H1 (cell line): ENCODE data around the gene RAB36. TPM values are rescaled to one million over a fixed set of nuclear protein-coding genes. Genes with fewer than 3 reads are reported as not detected.

Source experiments
- EGR1 ChIP-seq: IDR thresholded peaks from 2 replicates; pipeline ENCODE4 v1.6.1; 2011; ENCODE audit warnings: low read depth, low read length, borderline replicate concordance
- HDAC6 ChIP-seq: IDR thresholded peaks from one replicate; pipeline ENCODE4 v1.7.1; 2012; ENCODE audit warnings: low read depth, mild to moderate bottlenecking, inconsistent platforms, low read length, moderate library complexity
- MAFK ChIP-seq: IDR thresholded peaks from 2 replicates; pipeline ENCODE4 v1.6.1; 2012; ENCODE audit warnings: low read depth, mild to moderate bottlenecking, improper control_type of control experiment, low read length
- polyA plus RNA-seq, 7 experiments: library from polyadenylated mRNA; depleted of rRNA in 3 of 7; stranded (reverse) in 5 of 7; unstranded in 2 of 7; fragments of >200 nt in 5 of 7; fragments of 200-250 nt in 2 of 7; gene quantifications; 1 replicate in 5 of 7; 2 replicates in 1 of 7; 4 replicates in 1 of 7; pipeline versions ENCODE4 v1.2.1 to v1.2.3, GENCODE V29; 2011 to 2013; ENCODE audit warnings: missing spikeins in 2 of 7, mixed read lengths in 2 of 7
- total RNA-seq: library from RNA; stranded (reverse); fragmentation: NEBNext Ultra II Directional; extraction: Animal tissue kit (Norgen Biotek cat#: 25700); gene quantifications from 2 replicates; pipeline ENCODE4 v1.2.1, GENCODE V29; 2021

The RAB36 gene
- total and polyA plus RNA-seq, 2 of the 8 experiments (the other 6 are each of a cell fraction or from before 2014, with no cell fraction given) = 1.0 to 1.5 TPM

DNA sequence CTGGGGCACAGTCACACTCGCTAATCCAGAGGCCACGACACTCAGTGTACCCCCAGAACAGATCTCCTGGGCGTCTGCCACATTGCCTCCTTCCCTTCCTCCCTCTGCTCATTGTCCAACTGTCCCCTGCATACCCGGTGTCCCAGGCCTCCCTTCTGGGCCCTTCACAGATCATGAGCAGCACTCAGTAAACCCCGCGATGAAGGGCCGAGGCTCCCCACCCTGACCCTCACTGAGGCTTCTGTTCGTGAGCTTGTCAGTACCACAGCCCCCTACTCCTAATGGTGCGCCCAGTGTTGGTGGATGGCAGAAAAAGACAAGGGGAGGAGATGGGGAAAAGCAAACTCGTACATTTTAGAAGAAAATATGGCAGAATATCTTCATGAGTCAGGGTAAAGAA lies 16.1 kb upstream of the RAB36 start (continued):
- TF ChIP-seq HDAC6 (no peak), MAFK (no peak), EGR1 (no peak)
